ENCODE measurements around the gene CDR2.

GRCh38 chr16:22413819-22414218 is 39.4 kb upstream of the CDR2 start:
- TF ChIP-seq, protein P1, sequence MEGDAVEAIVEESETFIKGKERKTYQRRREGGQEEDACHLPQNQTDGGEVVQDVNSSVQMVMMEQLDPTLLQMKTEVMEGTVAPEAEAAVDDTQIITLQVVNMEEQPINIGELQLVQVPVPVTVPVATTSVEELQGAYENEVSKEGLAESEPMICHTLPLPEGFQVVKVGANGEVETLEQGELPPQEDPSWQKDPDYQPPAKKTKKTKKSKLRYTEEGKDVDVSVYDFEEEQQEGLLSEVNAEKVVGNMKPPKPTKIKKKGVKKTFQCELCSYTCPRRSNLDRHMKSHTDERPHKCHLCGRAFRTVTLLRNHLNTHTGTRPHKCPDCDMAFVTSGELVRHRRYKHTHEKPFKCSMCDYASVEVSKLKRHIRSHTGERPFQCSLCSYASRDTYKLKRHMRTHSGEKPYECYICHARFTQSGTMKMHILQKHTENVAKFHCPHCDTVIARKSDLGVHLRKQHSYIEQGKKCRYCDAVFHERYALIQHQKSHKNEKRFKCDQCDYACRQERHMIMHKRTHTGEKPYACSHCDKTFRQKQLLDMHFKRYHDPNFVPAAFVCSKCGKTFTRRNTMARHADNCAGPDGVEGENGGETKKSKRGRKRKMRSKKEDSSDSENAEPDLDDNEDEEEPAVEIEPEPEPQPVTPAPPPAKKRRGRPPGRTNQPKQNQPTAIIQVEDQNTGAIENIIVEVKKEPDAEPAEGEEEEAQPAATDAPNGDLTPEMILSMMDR (conservative IDR thresholded peaks at IDR 0.05) = no peak
- TF ChIP-seq EZH2 (IDR thresholded peaks at IDR 0.05; ENCODE audit: low read depth) = no peak
